ENCODE results near the gene CFAP100. TPM values are rescaled to one million over a fixed set of nuclear protein-coding genes. Genes with fewer than 3 reads are reported as not detected.

CFAP100 gene
- polyA plus RNA-seq (2013) = not detected

DNA sequence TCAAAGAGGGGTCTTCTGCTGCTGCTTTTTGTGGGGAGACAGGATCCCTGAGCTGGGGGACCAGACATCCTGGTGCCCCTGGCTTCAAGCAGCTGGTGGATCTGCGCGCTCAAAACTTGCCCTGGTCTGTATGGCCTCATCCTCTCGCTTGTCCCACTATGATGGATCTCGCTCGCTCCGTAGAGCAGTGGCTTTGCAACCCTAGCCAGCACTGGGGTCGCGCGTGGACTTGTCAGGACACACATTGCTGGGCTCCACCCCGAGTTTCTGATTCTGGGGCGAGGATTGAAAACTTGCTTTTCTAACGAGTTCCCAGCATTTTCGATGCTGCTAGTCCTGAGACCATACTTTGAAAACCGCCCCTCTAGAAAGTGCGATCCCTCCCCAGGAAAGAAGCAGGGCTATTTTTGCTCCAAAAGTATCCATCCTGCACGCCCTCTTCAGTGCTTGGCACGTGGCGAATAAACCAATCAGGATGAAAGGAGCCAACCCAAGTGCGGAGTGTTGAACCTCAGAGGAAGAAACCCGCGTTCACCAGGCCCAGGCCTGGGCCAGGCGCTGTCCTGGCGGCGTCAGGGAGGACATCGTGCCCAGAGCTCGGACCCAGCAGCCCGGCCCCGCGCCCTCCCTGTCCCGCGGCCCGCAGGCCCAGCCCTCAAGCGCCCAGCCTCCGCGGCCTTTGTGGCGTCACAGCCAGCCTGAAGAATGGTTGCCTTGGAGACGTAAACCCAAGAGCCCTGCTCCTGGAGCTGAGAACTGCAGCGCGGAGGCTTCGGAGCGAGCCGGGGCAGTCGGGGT is at the start of gene CFAP100:
Gene CFAP100, plus strand, starts transcription at position 731 of the 798 bp plus-strand sequence. CDS start 1,092 bp downstream, outside the sequence.
- ChIA-PET POLR2A (no interaction called here), CTCF (interaction anchor here (1.5 to 8.5 kb wide), 2 partner anchors 18 to 261 kb away, joined by 5 to 69 read pairs; no protein-coding TSS in a partner anchor)
- Histone ChIP-seq H3K4me3 (ENCODE audit: control insufficient read depth in 1 of 7, extremely low read depth in 1 of 7, insufficient read depth in 4 of 7, low read depth in 2 of 7, low read length in 6 of 7) (peak within 1 kb of the TSS in 1 of 7 experiments; percentile 15), H3K27me3 (replicated peaks in 2 of 5; ENCODE audit: control insufficient read depth in 4 of 5, insufficient read depth in 5 of 5, low read length in 4 of 5) (peaks cover 0 to 72% (median 37%) of the 10 kb centered on the region in 5 experiments), H3K4me1 (ENCODE audit: control extremely low read depth in 1 of 4, control insufficient read depth in 4 of 4, insufficient read depth in 4 of 4, low read length in 3 of 4) (peaks cover 0 to 10% (median 5%) of the 10 kb centered on the region in 4 experiments), H3K36me3 (ENCODE audit: control insufficient read depth in 4 of 4, insufficient read depth in 4 of 4, low read length in 3 of 4) (no peaks in the 10 kb centered on the region), H3K9me3 (ENCODE audit: control extremely low read depth in 1 of 5, control insufficient read depth in 4 of 5, insufficient read depth in 2 of 5, low read depth in 1 of 5, low read length in 4 of 5) (peaks cover 0 to 9% (median 3%) of the 10 kb centered on the region in 5 experiments), H3K27ac (ENCODE audit: insufficient read depth in 1 of 2, low read depth in 1 of 2, low read length in 2 of 2, poor library complexity in 1 of 2, severe bottlenecking in 2 of 2) (no peak within 1 kb of the TSS)
- DNase-seq = peak; percentile 16 to 58 (median 45)
- WGBS (ENCODE audit: insufficient coverage) = 33% methylated on average over 40 of the region's 43 CpGs

DNA sequence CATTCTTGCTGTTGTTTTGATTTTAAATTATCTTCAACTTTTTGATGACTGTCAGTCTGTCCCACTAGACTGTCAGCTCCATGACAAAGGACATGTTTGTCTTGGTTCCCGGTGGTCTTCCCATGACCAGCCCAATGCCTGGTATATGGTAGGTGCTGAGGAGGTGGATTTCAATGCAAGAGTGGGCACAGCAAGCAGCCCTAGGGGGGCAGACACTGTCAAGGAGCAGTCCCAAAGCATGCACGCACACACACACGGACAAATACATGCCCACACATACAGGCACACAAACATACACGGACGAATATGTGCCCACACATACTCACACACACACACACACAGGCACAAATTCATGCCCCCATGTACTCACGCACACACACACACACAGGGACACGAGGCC is 49.5 kb upstream of the CFAP100 start:
- 92% methylated on average over 5 of the region's 7 CpGs for WGBS (ENCODE audit: insufficient coverage)
- H3K4me3 ChIP-seq (ENCODE audit: control insufficient read depth in 1 of 7, extremely low read depth in 1 of 7, insufficient read depth in 4 of 7, low read depth in 2 of 7, low read length in 6 of 7) = no peak overlapping the region
- no peaks in the 10 kb centered on the region for H3K9me3 ChIP-seq (ENCODE audit: control extremely low read depth in 1 of 5, control insufficient read depth in 4 of 5, insufficient read depth in 2 of 5, low read depth in 1 of 5, low read length in 4 of 5)
- H3K27me3 ChIP-seq (replicated peaks in 2 of 5; ENCODE audit: control insufficient read depth in 4 of 5, insufficient read depth in 5 of 5, low read length in 4 of 5) = peaks cover 0 to 2% (median 0%) of the 10 kb centered on the region in 5 experiments
- H3K27ac ChIP-seq (ENCODE audit: insufficient read depth in 1 of 2, low read depth in 1 of 2, low read length in 2 of 2, poor library complexity in 1 of 2, severe bottlenecking in 2 of 2) = no peak overlapping the region
- CTCF ChIA-PET = interaction anchor here (0.7 kb wide), 1 partner anchor 394 kb away, joined by 3 read pairs; no protein-coding TSS in a partner anchor
- no peaks in the 10 kb centered on the region for H3K36me3 ChIP-seq (ENCODE audit: control insufficient read depth in 4 of 4, insufficient read depth in 4 of 4, low read length in 3 of 4)
- DNase-seq = no peak
- POLR2A ChIA-PET = no interaction called here
- H3K4me1 ChIP-seq (ENCODE audit: control extremely low read depth in 1 of 4, control insufficient read depth in 4 of 4, insufficient read depth in 4 of 4, low read length in 3 of 4) = no peaks in the 10 kb centered on the region

DNA sequence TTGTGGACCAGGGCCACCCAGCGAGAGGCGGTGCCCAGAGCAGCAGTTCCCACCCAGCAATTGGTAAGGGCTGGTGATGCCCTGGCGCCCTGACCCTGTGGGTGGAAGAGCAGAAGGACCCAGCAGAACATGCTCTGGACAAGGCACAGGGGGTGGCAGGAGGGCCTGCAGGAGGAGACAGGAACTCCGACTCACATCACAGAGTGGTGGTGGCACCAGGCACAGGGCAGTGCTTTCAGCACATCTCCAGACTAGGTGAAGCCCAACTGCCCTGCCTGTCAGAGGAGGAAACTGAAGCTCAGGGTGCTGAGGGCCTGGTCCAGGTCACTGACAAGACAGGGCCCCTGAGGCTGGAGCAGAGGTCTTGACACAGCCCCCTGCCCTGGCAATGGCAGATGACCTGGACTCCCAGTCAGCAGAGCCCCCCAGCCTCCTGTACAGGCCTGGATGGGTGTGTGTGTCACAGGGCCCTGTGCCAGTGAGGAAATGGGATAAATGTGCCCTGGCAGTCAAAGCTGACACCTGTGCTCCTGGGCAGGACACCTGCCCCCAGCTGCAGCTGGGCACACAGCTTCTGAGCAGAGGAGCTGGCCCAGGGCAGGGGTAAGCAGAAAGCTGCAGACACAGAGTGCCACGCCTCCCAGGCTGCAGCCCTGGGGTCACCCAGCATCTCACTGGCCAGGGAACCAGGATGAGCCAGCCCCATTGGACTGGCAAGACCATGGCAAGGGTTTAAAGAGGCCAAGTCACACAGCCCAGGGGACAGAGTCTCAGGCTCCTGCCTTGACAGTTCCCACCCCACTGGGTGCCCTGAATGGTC is 48.9 kb upstream of the CFAP100 start:
- DNase-seq = no peak
- CTCF ChIA-PET = no interaction called here
- 100% methylated on average over 5 of the region's 5 CpGs for WGBS (ENCODE audit: insufficient coverage)
- H3K27me3 ChIP-seq (replicated peaks in 2 of 5; ENCODE audit: control insufficient read depth in 4 of 5, insufficient read depth in 5 of 5, low read length in 4 of 5) = peaks cover 0 to 2% (median 0%) of the 10 kb centered on the region in 5 experiments
- POLR2A ChIA-PET = no interaction called here
- H3K27ac ChIP-seq (ENCODE audit: insufficient read depth in 1 of 2, low read depth in 1 of 2, low read length in 2 of 2, poor library complexity in 1 of 2, severe bottlenecking in 2 of 2) = no peak overlapping the region
- no peaks in the 10 kb centered on the region for H3K4me1 ChIP-seq (ENCODE audit: control extremely low read depth in 1 of 4, control insufficient read depth in 4 of 4, insufficient read depth in 4 of 4, low read length in 3 of 4)
- H3K9me3 ChIP-seq (ENCODE audit: control extremely low read depth in 1 of 5, control insufficient read depth in 4 of 5, insufficient read depth in 2 of 5, low read depth in 1 of 5, low read length in 4 of 5) = no peaks in the 10 kb centered on the region
- no peaks in the 10 kb centered on the region for H3K36me3 ChIP-seq (ENCODE audit: control insufficient read depth in 4 of 4, insufficient read depth in 4 of 4, low read length in 3 of 4)
- no peak overlapping the region for H3K4me3 ChIP-seq (ENCODE audit: control insufficient read depth in 1 of 7, extremely low read depth in 1 of 7, insufficient read depth in 4 of 7, low read depth in 2 of 7, low read length in 6 of 7)

DNA sequence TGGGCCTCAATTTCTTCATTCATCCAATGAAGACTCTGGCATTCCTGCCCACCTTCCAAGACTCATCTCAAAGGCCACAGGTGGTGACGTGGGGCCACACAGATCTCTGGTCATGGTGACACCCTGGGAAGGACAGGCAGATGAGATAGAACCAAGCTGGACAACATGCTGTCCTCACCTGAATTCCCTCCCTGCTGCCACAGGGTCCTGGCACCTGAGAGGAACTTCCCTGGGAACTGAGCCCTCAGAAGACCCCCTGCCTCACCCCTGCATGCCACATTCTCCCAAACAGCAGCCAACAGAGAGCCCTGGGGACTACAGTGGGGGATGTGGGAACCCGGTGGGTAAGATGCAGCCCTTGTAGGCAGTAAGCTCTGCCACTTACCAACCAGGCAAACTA is 48.2 kb upstream of the CFAP100 start:
- no peaks in the 10 kb centered on the region for H3K4me1 ChIP-seq (ENCODE audit: control extremely low read depth in 1 of 4, control insufficient read depth in 4 of 4, insufficient read depth in 4 of 4, low read length in 3 of 4)
- 100% methylated on average over 2 of the region's 2 CpGs for WGBS (ENCODE audit: insufficient coverage)
- H3K27ac ChIP-seq (ENCODE audit: insufficient read depth in 1 of 2, low read depth in 1 of 2, low read length in 2 of 2, poor library complexity in 1 of 2, severe bottlenecking in 2 of 2) = no peak overlapping the region
- H3K36me3 ChIP-seq (ENCODE audit: control insufficient read depth in 4 of 4, insufficient read depth in 4 of 4, low read length in 3 of 4) = no peaks in the 10 kb centered on the region
- no peak overlapping the region for H3K4me3 ChIP-seq (ENCODE audit: control insufficient read depth in 1 of 7, extremely low read depth in 1 of 7, insufficient read depth in 4 of 7, low read depth in 2 of 7, low read length in 6 of 7)
- peaks cover 0 to 2% (median 0%) of the 10 kb centered on the region in 5 experiments for H3K27me3 ChIP-seq (replicated peaks in 2 of 5; ENCODE audit: control insufficient read depth in 4 of 5, insufficient read depth in 5 of 5, low read length in 4 of 5)
- POLR2A ChIA-PET = no interaction called here
- no peaks in the 10 kb centered on the region for H3K9me3 ChIP-seq (ENCODE audit: control extremely low read depth in 1 of 5, control insufficient read depth in 4 of 5, insufficient read depth in 2 of 5, low read depth in 1 of 5, low read length in 4 of 5)
- CTCF ChIA-PET = no interaction called here
- DNase-seq = no peak

DNA sequence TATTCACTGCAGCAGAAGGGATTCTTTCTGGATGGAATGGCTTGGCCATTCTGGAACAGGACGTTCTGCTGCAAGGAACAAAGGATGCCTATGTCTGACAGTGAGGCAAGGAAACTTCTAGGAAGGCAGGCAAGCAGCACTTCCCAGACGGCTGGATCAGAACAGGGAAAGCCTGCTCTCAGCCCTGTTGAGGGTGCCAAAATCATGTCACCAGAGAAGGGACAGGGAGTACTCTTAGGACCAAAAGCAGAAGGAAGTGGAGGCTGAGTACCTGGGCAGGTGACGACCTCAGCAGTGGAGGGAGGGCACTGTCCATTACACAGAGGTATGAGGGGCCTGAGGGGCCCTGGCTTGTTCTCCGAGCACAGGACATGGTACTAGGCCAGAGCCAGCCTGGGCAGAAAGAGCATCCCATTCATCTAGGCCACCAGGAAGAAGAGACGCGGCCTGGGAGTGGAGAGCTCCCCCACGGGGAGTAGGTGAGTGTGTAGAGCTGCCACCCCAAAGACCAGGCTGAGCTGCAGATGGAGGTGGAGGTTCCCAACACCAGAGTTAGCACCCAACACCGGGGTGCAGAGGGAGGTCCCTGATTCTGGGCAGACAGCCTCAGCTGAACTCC is 47.1 kb upstream of the CFAP100 start:
- Histone ChIP-seq H3K9me3 (ENCODE audit: control extremely low read depth in 1 of 5, control insufficient read depth in 4 of 5, insufficient read depth in 2 of 5, low read depth in 1 of 5, low read length in 4 of 5) (no peaks in the 10 kb centered on the region), H3K27me3 (replicated peaks in 2 of 5; ENCODE audit: control insufficient read depth in 4 of 5, insufficient read depth in 5 of 5, low read length in 4 of 5) (peaks cover 0 to 2% (median 0%) of the 10 kb centered on the region in 5 experiments), H3K36me3 (ENCODE audit: control insufficient read depth in 4 of 4, insufficient read depth in 4 of 4, low read length in 3 of 4) (no peaks in the 10 kb centered on the region), H3K4me3 (ENCODE audit: control insufficient read depth in 1 of 7, extremely low read depth in 1 of 7, insufficient read depth in 4 of 7, low read depth in 2 of 7, low read length in 6 of 7) (no peak overlapping the region), H3K4me1 (ENCODE audit: control extremely low read depth in 1 of 4, control insufficient read depth in 4 of 4, insufficient read depth in 4 of 4, low read length in 3 of 4) (no peaks in the 10 kb centered on the region), H3K27ac (ENCODE audit: insufficient read depth in 1 of 2, low read depth in 1 of 2, low read length in 2 of 2, poor library complexity in 1 of 2, severe bottlenecking in 2 of 2) (no peak overlapping the region)
- DNase-seq = no peak
- ChIA-PET CTCF (no interaction called here), POLR2A (no interaction called here)
- 92% methylated on average over 8 of the region's 8 CpGs for WGBS (ENCODE audit: insufficient coverage)

DNA sequence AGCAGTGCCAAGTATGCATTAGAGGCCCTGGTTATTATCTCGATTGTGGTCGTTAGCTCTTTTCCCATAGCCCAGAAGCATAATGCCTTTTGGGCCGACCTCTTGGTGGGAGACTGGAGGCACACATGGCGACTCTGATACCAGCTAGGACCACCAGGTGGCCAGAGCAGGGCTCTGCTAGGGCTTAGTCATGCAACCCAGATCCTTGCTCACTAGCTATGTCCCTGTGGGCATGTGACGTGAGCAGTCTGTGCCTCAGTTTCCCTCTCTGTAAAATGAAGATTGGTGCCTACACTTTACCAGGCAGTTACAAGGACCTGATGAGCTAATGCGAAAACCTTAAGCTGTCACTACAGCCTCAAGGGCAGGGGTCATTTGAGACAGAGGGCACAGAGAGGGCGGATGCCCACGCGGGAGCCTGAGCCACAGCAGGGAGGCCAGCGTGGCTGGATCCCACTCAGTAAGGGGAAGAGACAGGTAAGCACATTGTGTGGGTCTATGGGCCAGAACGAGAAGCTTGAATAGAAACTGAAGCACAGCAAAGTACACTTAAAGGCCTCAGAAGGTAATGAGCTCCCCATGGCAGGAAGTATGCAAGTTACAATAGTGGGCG is 46.3 kb upstream of the CFAP100 start:
- H3K4me3 ChIP-seq (ENCODE audit: control insufficient read depth in 1 of 7, extremely low read depth in 1 of 7, insufficient read depth in 4 of 7, low read depth in 2 of 7, low read length in 6 of 7) = no peak overlapping the region
- H3K27me3 ChIP-seq (replicated peaks in 2 of 5; ENCODE audit: control insufficient read depth in 4 of 5, insufficient read depth in 5 of 5, low read length in 4 of 5) = peaks cover 0 to 2% (median 0%) of the 10 kb centered on the region in 5 experiments
- H3K36me3 ChIP-seq (ENCODE audit: control insufficient read depth in 4 of 4, insufficient read depth in 4 of 4, low read length in 3 of 4) = no peaks in the 10 kb centered on the region
- H3K27ac ChIP-seq (ENCODE audit: insufficient read depth in 1 of 2, low read depth in 1 of 2, low read length in 2 of 2, poor library complexity in 1 of 2, severe bottlenecking in 2 of 2) = no peak overlapping the region
- ChIA-PET POLR2A (no interaction called here), CTCF (interaction anchor here (1.1 to 1.3 kb wide), 2 partner anchors 33 to 214 kb away, joined by 3 read pairs; no protein-coding TSS in a partner anchor)
- DNase-seq = peak in 2 of 3 donors; percentile 50 to 51
- H3K9me3 ChIP-seq (ENCODE audit: control extremely low read depth in 1 of 5, control insufficient read depth in 4 of 5, insufficient read depth in 2 of 5, low read depth in 1 of 5, low read length in 4 of 5) = no peaks in the 10 kb centered on the region
- 96% methylated on average over 11 of the region's 12 CpGs for WGBS (ENCODE audit: insufficient coverage)
- no peaks in the 10 kb centered on the region for H3K4me1 ChIP-seq (ENCODE audit: control extremely low read depth in 1 of 4, control insufficient read depth in 4 of 4, insufficient read depth in 4 of 4, low read length in 3 of 4)

Measured in common myeloid progenitor, CD34-positive (primary cell).